OCI-LY7 (cell line): ENCODE measurements around the gene CNP.

Experiments used
- EZH2phosphoT487 ChIP-seq: fragments of 200-600 bp; sonication (generic); IDR thresholded peaks from 2 replicates; pipeline ENCODE4 v1.6.1; 2018; ENCODE audit warnings: low read depth, borderline replicate concordance, mild to moderate bottlenecking, mixed run types, antibody characterized with exemption, low read length, moderate library complexity, mixed read lengths
- TF ChIP-seq, protein P1 (sequence below): fragments of 200-600 bp; sonication (generic); conservative IDR thresholded peaks from 2 replicates; pipeline ENCODE4 v1.5.1; 2014; ENCODE audit warnings: mild to moderate bottlenecking, antibody characterized with exemption, low read length, moderate library complexity, mixed read lengths

DNA sequence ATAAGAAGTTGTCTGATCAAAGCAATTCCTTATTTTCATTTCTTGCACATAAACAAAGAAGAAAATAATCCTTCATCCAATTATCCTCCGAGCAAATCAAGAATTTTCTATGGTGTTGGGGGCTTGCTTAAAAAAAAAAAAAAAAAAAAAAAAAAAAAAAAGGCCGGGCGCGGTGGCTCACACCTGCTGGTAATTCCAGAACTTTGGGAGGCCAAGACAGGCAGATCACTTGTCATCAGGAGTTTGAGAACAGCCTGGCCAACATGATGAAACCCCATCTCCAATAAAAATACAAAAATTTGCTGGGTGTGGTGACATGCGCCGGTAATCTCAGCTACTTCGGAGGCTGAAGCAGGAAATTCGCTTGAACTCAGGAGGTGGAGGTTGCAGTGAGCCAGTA is 19.3 kb downstream of the CNP start:
- TF ChIP-seq, protein P1, sequence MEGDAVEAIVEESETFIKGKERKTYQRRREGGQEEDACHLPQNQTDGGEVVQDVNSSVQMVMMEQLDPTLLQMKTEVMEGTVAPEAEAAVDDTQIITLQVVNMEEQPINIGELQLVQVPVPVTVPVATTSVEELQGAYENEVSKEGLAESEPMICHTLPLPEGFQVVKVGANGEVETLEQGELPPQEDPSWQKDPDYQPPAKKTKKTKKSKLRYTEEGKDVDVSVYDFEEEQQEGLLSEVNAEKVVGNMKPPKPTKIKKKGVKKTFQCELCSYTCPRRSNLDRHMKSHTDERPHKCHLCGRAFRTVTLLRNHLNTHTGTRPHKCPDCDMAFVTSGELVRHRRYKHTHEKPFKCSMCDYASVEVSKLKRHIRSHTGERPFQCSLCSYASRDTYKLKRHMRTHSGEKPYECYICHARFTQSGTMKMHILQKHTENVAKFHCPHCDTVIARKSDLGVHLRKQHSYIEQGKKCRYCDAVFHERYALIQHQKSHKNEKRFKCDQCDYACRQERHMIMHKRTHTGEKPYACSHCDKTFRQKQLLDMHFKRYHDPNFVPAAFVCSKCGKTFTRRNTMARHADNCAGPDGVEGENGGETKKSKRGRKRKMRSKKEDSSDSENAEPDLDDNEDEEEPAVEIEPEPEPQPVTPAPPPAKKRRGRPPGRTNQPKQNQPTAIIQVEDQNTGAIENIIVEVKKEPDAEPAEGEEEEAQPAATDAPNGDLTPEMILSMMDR, result no peak
- TF ChIP-seq EZH2phosphoT487, result no peak
